Thyroid gland (tissue), 4 donors: ENCODE measurements around the gene OR4S2. TPM values are rescaled to one million over a fixed set of nuclear protein-coding genes. Genes with fewer than 3 reads are reported as not detected.

Source experiments
- DNase-seq, 2 donors: peaks; one replicate each; pipeline ENCODE4 v3.0.0-alpha.2; 2019
- H3K27ac ChIP-seq, 3 donors: fragments of 200-600 bp; sonication (generic); 1 replicate in 2 of 3; 2 replicates in 1 of 3; pipeline ENCODE4 v1.5.1; 2016 to 2019; ENCODE audit warnings: mild to moderate bottlenecking in 1 of 3, moderate library complexity in 1 of 3
- H3K27me3 ChIP-seq: fragments of 200-600 bp; sonication (generic); one replicate; pipeline ENCODE4 v1.5.1; 2019
- H3K36me3 ChIP-seq, 2 donors: fragments of 200-600 bp; sonication (generic); one replicate each; pipeline ENCODE4 v1.5.1; 2016 to 2019
- H3K4me1 ChIP-seq, 2 donors: fragments of 200-600 bp; sonication (generic); one replicate each; pipeline ENCODE4 v1.5.1; 2017 to 2019
- H3K4me3 ChIP-seq, 3 donors: fragments of 200-600 bp; sonication (generic); replicated peaks in 1 of 3; 1 replicate in 2 of 3; 2 replicates in 1 of 3; pipeline ENCODE4 v1.5.1; 2016; ENCODE audit warnings: mild to moderate bottlenecking in 1 of 3
- H3K9me3 ChIP-seq: fragments of 200-600 bp; sonication (generic); one replicate; pipeline ENCODE4 v1.5.1; 2017
- POLR2A ChIP-seq, 2 donors: fragments of 450-650 bp; IDR thresholded peaks; one replicate each; pipeline ENCODE4 v1.6.1; 2017; ENCODE audit warnings: antibody characterized with exemption in 2 of 2, mild to moderate bottlenecking in 2 of 2, moderate library complexity in 1 of 2
- WGBS, 2 donors: methylation state at CpG; one replicate each; pipeline ENCODE4 v1.1.5; 2017; 5-methylcytosine and 5-hydroxymethylcytosine counted together
- intact Hi-C: fragments of 100-400 bp; cut with DNase I; formaldehyde crosslinking; loops from one replicate; pipeline ENCODE4 v1.15.1; 2023
- total RNA-seq, 4 donors: library from RNA; depleted of rRNA; stranded (reverse); fragments of >200 nt; gene quantifications; one replicate each; pipeline ENCODE4 v1.2.3, GENCODE V29; 2016
- TF ChIP-seq, protein P1 (sequence below), 6 experiments: fragments of 200-600 bp in 3 of 6; fragments of 450-650 bp in 3 of 6; sonication (generic) in 3 of 6; IDR thresholded peaks; one replicate each; pipeline ENCODE4 v1.5.1; 2016 to 2019; ENCODE audit warnings: antibody characterized with exemption in 6 of 6, mild to moderate bottlenecking in 2 of 6, inconsistent platforms in 1 of 6, moderate library complexity in 1 of 6

The OR4S2 gene, protein sequence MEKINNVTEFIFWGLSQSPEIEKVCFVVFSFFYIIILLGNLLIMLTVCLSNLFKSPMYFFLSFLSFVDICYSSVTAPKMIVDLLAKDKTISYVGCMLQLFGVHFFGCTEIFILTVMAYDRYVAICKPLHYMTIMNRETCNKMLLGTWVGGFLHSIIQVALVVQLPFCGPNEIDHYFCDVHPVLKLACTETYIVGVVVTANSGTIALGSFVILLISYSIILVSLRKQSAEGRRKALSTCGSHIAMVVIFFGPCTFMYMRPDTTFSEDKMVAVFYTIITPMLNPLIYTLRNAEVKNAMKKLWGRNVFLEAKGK
- total RNA-seq, result not detected

GRCh38 chr11:55648027-55648426 is at the start of gene OR4S2:
TSS of gene OR4S2 (plus strand) at chr11:55648327. CDS start at chr11:55650904, 2,577 bp downstream.
- no peak for TF ChIP-seq POLR2A (IDR thresholded peaks at IDR 0.05)
- TF ChIP-seq, protein P1, sequence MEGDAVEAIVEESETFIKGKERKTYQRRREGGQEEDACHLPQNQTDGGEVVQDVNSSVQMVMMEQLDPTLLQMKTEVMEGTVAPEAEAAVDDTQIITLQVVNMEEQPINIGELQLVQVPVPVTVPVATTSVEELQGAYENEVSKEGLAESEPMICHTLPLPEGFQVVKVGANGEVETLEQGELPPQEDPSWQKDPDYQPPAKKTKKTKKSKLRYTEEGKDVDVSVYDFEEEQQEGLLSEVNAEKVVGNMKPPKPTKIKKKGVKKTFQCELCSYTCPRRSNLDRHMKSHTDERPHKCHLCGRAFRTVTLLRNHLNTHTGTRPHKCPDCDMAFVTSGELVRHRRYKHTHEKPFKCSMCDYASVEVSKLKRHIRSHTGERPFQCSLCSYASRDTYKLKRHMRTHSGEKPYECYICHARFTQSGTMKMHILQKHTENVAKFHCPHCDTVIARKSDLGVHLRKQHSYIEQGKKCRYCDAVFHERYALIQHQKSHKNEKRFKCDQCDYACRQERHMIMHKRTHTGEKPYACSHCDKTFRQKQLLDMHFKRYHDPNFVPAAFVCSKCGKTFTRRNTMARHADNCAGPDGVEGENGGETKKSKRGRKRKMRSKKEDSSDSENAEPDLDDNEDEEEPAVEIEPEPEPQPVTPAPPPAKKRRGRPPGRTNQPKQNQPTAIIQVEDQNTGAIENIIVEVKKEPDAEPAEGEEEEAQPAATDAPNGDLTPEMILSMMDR (IDR thresholded peaks at IDR 0.05), result no peak
- no peaks in the 10 kb centered on the region for H3K36me3 ChIP-seq
- intact Hi-C loops, result no loop called here
- no peaks in the 10 kb centered on the region for H3K4me1 ChIP-seq
- H3K27me3 ChIP-seq, result no peaks in the 10 kb centered on the region
- H3K9me3 ChIP-seq, result no peaks in the 10 kb centered on the region
- DNase-seq, result no peak
- no peak within 1 kb of the TSS for H3K4me3 ChIP-seq
- H3K27ac ChIP-seq, result no peak within 1 kb of the TSS
- WGBS, 2 donors, result 63 to 77% methylated on average over 2 of the region's 2 CpGs

GRCh38 chr11:55607545-55607944 is 40.6 kb upstream of the OR4S2 start, which contains the start of gene OR4C11:
TSS of gene OR4C11 (minus strand) at chr11:55607645. CDS start at chr11:55604373, 3,272 bp downstream.
- DNase-seq, result no peak
- no peak for TF ChIP-seq POLR2A (IDR thresholded peaks at IDR 0.05)
- intact Hi-C loops, result no loop called here
- Histone ChIP-seq H3K27me3 (no peaks in the 10 kb centered on the region), H3K4me1 (no peaks in the 10 kb centered on the region), H3K36me3 (no peaks in the 10 kb centered on the region), H3K9me3 (no peaks in the 10 kb centered on the region), H3K4me3 (no peak within 1 kb of the TSS), H3K27ac (no peak within 1 kb of the TSS)
- WGBS, 2 donors, result 32 to 53% methylated on average over 2 of the region's 2 CpGs

DNA sequence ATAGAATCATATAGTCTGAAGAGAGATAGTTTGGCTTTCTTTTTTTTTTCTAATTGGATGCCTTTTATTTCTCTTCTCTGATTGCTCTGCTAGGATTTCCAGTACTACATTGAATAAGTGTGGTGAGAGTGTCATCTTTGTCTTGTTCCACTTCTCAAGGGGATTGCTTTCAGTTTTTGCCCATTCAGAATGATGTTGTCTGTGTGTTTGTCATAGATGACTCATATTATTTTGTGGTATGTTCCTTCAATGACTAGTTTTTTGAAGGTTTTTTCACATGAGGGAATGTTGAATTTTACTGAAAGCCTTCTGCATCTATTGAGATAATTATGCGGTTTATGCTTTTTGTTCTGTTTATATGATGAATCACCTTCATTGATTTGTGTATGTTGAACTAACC is 23.6 kb upstream of the OR4S2 start:
- intact Hi-C loops, result no loop called here
- Histone ChIP-seq H3K9me3 (no peaks in the 10 kb centered on the region), H3K36me3 (no peaks in the 10 kb centered on the region), H3K27ac (no peak overlapping the region), H3K27me3 (no peaks in the 10 kb centered on the region), H3K4me1 (no peaks in the 10 kb centered on the region), H3K4me3 (no peak overlapping the region)
- no peak for DNase-seq
- TF ChIP-seq POLR2A (IDR thresholded peaks at IDR 0.05), result no peak
- TF ChIP-seq, protein P1 (IDR thresholded peaks at IDR 0.05), result no peak
- WGBS, 2 donors, result 87 to 88% methylated on average over 1 of the region's 1 CpG

DNA sequence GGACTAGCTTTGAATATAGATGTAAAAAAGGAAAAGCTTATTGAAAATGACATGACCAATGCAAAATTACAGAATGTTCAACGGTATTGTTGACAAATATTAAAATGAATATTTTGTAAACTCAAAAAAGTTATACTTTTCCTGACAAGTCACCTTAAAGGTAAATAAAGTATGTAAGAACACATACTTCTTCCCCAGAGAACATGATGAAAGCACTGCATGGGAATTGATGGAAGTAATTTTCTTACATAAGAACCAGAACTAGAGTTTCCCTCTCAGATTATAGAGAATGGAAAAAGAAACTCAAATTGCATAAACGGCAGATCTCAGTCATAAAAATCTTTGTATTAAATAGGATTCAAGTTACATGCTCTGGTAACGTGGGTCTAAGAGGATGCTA is 13.3 kb upstream of the OR4S2 start, which contains the start of gene OR4P4:
Gene OR4P4, plus strand, starts transcription at position 301 of the 400 bp plus-strand sequence.
- intact Hi-C loops, result no loop called here
- no peak for DNase-seq

GRCh38 chr11:55652560-55652959 is 4.4 kb downstream of the OR4S2 start:
- no peaks in the 10 kb centered on the region for H3K4me1 ChIP-seq
- no peaks in the 10 kb centered on the region for H3K9me3 ChIP-seq
- no peaks in the 10 kb centered on the region for H3K36me3 ChIP-seq
- intact Hi-C loops, result no loop called here
- no peak for DNase-seq
- 55 to 58% methylated on average over 1 of the region's 1 CpG for WGBS, 2 donors
- H3K27ac ChIP-seq, result no peak overlapping the region
- TF ChIP-seq, protein P1 (IDR thresholded peaks at IDR 0.05), result no peak
- TF ChIP-seq POLR2A (IDR thresholded peaks at IDR 0.05), result no peak
- H3K4me3 ChIP-seq, result no peak overlapping the region
- H3K27me3 ChIP-seq, result no peaks in the 10 kb centered on the region

More for the DNA sequence above, 13.3 kb upstream of the OR4S2 start, which contains the start of gene OR4P4:
- TF ChIP-seq, protein P1 (IDR thresholded peaks at IDR 0.05), result no peak
- no peak for TF ChIP-seq POLR2A (IDR thresholded peaks at IDR 0.05)
- no peaks in the 10 kb centered on the region for H3K4me1 ChIP-seq
- no peak within 1 kb of the TSS for H3K27ac ChIP-seq
- H3K27me3 ChIP-seq, result no peaks in the 10 kb centered on the region
- no peaks in the 10 kb centered on the region for H3K9me3 ChIP-seq
- no peak within 1 kb of the TSS for H3K4me3 ChIP-seq
- WGBS, 2 donors, result 47 to 62% methylated on average over 3 of the region's 3 CpGs
- H3K36me3 ChIP-seq, result no peaks in the 10 kb centered on the region
